Memory B cell (primary cell): ENCODE results near the gene ECHS1.

Source experiments
- ATAC-seq: fragments of 150-1000 bp; cut with Tn5 transposase; 2 replicates; pipeline ENCODE4 v1.10.0; 2021; ENCODE audit warnings: low read depth, mild to moderate bottlenecking, moderate library complexity
- DNase-seq, 2 donors: peaks; one replicate each; pipeline ENCODE4 v3.0.0; 2022; ENCODE audit warnings: low spot score in 2 of 2
- H3K27ac Mint-ChIP-seq: one replicate; pipeline ENCODE4 v1.8.0; 2022; ENCODE audit warnings: mild to moderate bottlenecking, moderate library complexity, mixed read lengths
- H3K27me3 Mint-ChIP-seq: one replicate; pipeline ENCODE4 v1.8.0; 2022; ENCODE audit warnings: mixed read lengths
- H3K36me3 Mint-ChIP-seq: one replicate; pipeline ENCODE4 v1.8.0; 2022; ENCODE audit warnings: mild to moderate bottlenecking, mixed read lengths
- H3K4me1 Mint-ChIP-seq: one replicate; pipeline ENCODE4 v1.8.0; 2022; ENCODE audit warnings: mixed read lengths
- H3K4me3 Mint-ChIP-seq: one replicate; pipeline ENCODE4 v1.8.0; 2022; ENCODE audit warnings: mild to moderate bottlenecking, moderate library complexity, mixed read lengths
- H3K9me3 Mint-ChIP-seq: one replicate; pipeline ENCODE4 v1.8.0; 2022; ENCODE audit warnings: mixed read lengths

The ECHS1 gene

DNA sequence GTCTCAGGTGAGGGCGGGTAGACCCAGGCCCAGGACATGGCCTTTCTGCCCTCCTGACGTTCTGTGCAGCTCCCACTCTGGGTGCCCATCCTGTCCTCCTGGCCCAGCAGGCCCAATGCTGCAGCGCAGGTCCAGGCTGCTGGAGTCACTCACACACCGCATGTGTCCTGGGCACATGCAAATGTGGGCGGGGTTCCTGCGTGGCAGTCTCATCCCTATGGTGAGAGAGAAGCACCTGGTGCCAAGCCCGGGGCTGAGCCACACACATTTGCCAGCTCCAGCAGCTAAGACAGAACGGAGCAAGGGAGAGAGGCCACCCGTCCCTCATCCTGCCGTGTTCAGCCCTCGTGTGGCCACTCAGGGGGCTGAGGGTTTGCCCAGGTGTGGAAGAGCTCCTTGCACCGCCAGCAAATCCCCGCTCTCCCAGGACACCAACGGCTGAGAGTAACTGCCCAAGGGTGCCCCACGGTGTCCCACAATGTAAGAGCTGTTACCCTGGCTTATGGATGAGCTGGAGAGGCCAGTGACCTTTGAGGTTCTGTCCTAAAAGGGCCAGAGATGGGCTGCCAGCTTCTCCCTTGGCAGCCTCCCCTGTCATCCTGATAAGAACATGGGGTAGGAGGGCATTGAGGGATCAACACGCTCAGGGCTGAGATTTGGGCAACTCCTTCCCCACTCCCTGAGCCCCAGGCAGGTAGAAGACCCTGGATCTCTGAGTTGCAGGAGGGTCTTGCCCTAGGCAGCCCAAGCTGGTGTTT, 19.8 kb downstream of the ECHS1 start:
- ATAC-seq (no peak), DNase-seq (no peak)
- Mint-ChIP-seq H3K9me3 (peaks cover 2% of the 10 kb centered on the region), H3K36me3 (no peaks in the 10 kb centered on the region), H3K27me3 (peaks cover 6% of the 10 kb centered on the region), H3K27ac (no peak overlapping the region), H3K4me1 (peaks cover 8% of the 10 kb centered on the region), H3K4me3 (no peak overlapping the region)

- ATAC-seq (no peak), DNase-seq (no peak)
- no peak overlapping the region for H3K4me3 Mint-ChIP-seq
- H3K27ac Mint-ChIP-seq: no peak overlapping the region
- peaks cover 2% of the 10 kb centered on the region for H3K9me3 Mint-ChIP-seq
- no peaks in the 10 kb centered on the region for H3K36me3 Mint-ChIP-seq
- H3K4me1 Mint-ChIP-seq: peaks cover 8% of the 10 kb centered on the region
- H3K27me3 Mint-ChIP-seq: peaks cover 6% of the 10 kb centered on the region
Observed at GRCh38 chr10:133351408-133352318, 21.5 kb downstream of the ECHS1 start.

DNA sequence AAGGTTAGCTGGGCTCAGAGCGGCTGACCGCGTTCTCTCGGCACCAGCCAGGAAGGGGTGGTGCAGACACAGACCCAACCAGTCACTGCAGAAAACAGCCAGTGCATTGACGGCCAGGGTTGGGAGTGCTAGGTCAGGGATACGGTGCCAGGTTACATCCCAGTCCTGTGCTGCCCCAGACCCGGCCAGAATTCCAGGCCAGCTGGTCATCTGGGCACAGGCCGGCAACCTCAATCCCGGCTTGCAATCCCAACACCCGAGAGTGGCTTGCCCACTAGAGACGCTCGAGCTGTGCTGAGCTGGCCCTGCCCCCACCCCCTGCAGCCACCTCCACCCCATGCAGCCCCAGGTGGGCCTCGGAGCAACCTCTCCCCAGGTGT, 22.2 kb downstream of the ECHS1 start:
- DNase-seq (no peak), ATAC-seq (no peak)
- Mint-ChIP-seq H3K4me3 (no peak overlapping the region), H3K27ac (no peak overlapping the region), H3K4me1 (peaks cover 9% of the 10 kb centered on the region), H3K36me3 (no peaks in the 10 kb centered on the region), H3K9me3 (peaks cover 2% of the 10 kb centered on the region), H3K27me3 (peaks cover 10% of the 10 kb centered on the region)

DNA sequence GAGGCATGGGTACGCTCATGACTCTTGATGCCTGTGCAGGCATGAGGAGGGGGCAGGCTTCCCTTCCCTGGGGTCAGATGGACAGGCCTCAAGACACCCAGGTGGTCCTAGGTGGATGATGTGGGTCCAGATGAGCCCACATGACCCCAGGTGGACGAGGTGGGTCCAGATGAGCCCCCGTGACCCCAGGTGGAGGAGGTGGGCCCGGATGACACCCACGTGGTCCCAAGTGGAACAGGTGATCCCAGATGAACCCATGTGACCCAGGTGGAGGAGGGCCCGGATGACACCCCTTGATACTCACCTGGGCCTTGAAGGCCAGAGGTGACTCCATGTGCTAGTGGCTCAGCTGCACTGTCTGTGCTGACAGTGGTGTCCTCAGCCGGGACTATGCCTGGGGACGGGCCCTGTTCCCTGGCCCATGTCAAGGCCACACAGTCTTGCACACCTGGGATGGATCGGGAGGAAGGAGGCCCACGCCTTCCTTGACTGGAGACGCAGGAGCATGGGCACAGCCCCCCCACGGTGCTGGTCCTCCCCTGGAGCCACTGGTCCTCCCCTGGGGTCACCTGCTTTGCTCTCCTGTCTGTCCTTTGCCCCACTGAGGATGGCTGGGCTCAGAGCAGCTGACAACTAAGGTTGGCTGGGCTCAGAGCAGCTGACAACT, 22.7 kb downstream of the ECHS1 start:
- Mint-ChIP-seq H3K36me3 (no peaks in the 10 kb centered on the region), H3K9me3 (peaks cover 2% of the 10 kb centered on the region), H3K4me3 (no peak overlapping the region), H3K27ac (no peak overlapping the region), H3K27me3 (peaks cover 15% of the 10 kb centered on the region), H3K4me1 (peaks cover 9% of the 10 kb centered on the region)
- DNase-seq (no peak), ATAC-seq (no peak)

GRCh38 chr10:133349577-133350011, 23.6 kb downstream of the ECHS1 start:
- Mint-ChIP-seq H3K27me3 (peaks cover 18% of the 10 kb centered on the region), H3K4me1 (peaks cover 9% of the 10 kb centered on the region), H3K36me3 (no peaks in the 10 kb centered on the region), H3K4me3 (no peak overlapping the region), H3K27ac (no peak overlapping the region), H3K9me3 (peaks cover 2% of the 10 kb centered on the region)
- ATAC-seq (no peak), DNase-seq (no peak)

- peaks cover 2% of the 10 kb centered on the region for H3K9me3 Mint-ChIP-seq
- DNase-seq (no peak), ATAC-seq (no peak)
- H3K4me1 Mint-ChIP-seq: peaks cover 9% of the 10 kb centered on the region
- H3K36me3 Mint-ChIP-seq: no peaks in the 10 kb centered on the region
- H3K4me3 Mint-ChIP-seq: no peak overlapping the region
- peaks cover 19% of the 10 kb centered on the region for H3K27me3 Mint-ChIP-seq
- peak overlapping the region; percentile 1 for H3K27ac Mint-ChIP-seq
Observed at GRCh38 chr10:133349160-133349568, 24.0 kb downstream of the ECHS1 start.

- H3K27ac Mint-ChIP-seq: no peak overlapping the region
- DNase-seq (no peak), ATAC-seq (no peak)
- H3K4me3 Mint-ChIP-seq: no peak overlapping the region
- peaks cover 19% of the 10 kb centered on the region for H3K27me3 Mint-ChIP-seq
- H3K4me1 Mint-ChIP-seq: peaks cover 9% of the 10 kb centered on the region
- H3K36me3 Mint-ChIP-seq: no peaks in the 10 kb centered on the region
- peaks cover 2% of the 10 kb centered on the region for H3K9me3 Mint-ChIP-seq
Observed at GRCh38 chr10:133347710-133348517, 25.2 kb downstream of the ECHS1 start.

DNA sequence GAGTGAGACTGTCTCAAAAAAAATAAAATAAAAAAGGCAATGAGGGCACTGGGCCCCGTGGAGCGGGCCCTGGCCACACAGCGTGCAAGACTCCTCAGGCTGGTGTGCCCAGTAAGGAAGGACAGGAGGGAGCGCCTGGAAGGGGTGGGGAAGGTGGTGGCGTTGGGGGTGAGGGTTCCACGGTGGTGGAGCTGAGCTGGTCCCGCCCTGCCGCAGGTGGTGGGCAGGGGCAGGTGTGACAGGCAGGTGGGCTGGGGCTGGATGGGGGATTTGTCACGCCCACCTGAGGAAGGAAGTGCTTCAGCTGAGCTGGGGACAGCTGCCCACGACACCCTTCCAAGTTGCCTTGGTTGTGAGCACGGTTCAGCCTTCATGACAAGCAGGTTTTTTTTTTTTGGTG, 26.7 kb downstream of the ECHS1 start:
- H3K4me3 Mint-ChIP-seq: no peak overlapping the region
- ATAC-seq: no peak
- H3K27ac Mint-ChIP-seq: no peak overlapping the region
- H3K27me3 Mint-ChIP-seq: peaks cover 25% of the 10 kb centered on the region
- no peaks in the 10 kb centered on the region for H3K36me3 Mint-ChIP-seq
- no peak for DNase-seq
- H3K4me1 Mint-ChIP-seq: peaks cover 9% of the 10 kb centered on the region
- H3K9me3 Mint-ChIP-seq: peaks cover 2% of the 10 kb centered on the region

DNA sequence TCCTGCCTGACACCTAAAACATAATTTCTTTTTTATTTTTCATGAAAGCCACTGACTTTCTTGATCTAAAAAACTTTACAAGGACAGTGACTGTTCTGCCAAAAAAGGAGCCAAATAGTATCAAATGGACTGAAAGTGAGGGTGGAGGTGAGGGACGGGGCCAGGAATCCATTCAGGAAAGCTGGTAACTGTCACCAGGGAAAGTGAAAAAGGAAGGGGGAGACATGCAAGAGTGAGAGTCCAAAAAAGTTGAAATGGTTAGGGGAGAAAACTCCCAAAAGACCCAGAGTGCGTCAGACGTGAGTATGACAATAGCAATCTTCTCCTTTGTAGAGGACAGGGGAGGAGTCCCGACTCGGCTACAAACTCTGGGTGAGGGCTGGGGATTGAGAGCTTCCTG, 28.9 kb downstream of the ECHS1 start:
- H3K27ac Mint-ChIP-seq: no peak overlapping the region
- ATAC-seq: no peak
- H3K36me3 Mint-ChIP-seq: no peaks in the 10 kb centered on the region
- H3K4me3 Mint-ChIP-seq: no peak overlapping the region
- no peak for DNase-seq
- H3K9me3 Mint-ChIP-seq: peaks cover 2% of the 10 kb centered on the region
- peaks cover 23% of the 10 kb centered on the region for H3K27me3 Mint-ChIP-seq
- H3K4me1 Mint-ChIP-seq: peaks cover 7% of the 10 kb centered on the region

DNA sequence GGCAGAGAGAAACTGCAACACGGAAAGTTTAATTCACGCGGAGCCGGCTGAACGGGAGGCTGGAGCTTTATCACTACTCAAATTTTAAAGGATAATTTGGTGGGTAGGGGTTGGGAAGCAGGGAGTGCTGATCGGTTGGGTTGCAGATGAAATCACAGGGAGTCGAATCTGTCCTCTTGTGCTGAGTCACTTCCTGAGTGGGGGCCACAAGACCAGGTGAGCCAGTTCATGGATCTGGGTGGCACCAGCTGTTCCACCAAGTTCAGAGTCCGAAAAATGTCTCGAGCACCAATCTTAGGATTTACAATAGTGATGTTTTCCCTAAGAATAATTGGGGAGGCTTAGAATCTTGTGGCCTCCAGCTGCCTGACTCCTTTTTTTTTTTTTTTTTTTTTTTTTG, 29.6 kb downstream of the ECHS1 start:
- Mint-ChIP-seq H3K27ac (no peak overlapping the region), H3K4me3 (no peak overlapping the region), H3K36me3 (no peaks in the 10 kb centered on the region), H3K27me3 (peaks cover 19% of the 10 kb centered on the region), H3K4me1 (peaks cover 3% of the 10 kb centered on the region), H3K9me3 (no peaks in the 10 kb centered on the region)
- DNase-seq (no peak), ATAC-seq (no peak)

- Mint-ChIP-seq H3K27me3 (peaks cover 19% of the 10 kb centered on the region), H3K4me1 (peaks cover 3% of the 10 kb centered on the region), H3K27ac (no peak overlapping the region), H3K36me3 (no peaks in the 10 kb centered on the region), H3K9me3 (no peaks in the 10 kb centered on the region), H3K4me3 (no peak overlapping the region)
- DNase-seq (no peak), ATAC-seq (no peak)
Observed at GRCh38 chr10:133342942-133343341, 30.2 kb downstream of the ECHS1 start.

DNA sequence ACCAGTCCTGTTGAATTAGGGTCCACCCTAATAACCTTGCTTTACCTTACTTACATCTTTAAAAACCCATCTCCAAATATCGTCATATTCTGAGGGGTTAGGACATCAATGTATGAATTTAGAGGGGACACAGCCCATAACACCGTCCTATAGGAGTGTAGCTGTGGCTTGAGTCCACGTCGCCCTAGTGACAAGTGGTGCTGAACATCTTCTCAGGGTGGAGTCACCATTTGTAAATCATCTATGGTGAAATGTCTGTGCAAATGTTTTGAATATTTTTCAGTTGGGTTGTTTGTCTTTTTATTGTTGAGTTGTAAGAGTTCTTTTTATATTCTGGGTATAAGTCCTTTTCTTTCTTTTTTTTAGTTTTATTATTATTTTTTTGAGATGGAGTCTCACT, 31.2 kb downstream of the ECHS1 start:
- H3K36me3 Mint-ChIP-seq: no peaks in the 10 kb centered on the region
- no peak overlapping the region for H3K4me3 Mint-ChIP-seq
- ATAC-seq (no peak), DNase-seq (no peak)
- peaks cover 3% of the 10 kb centered on the region for H3K4me1 Mint-ChIP-seq
- no peak overlapping the region for H3K27ac Mint-ChIP-seq
- H3K27me3 Mint-ChIP-seq: peaks cover 19% of the 10 kb centered on the region
- no peaks in the 10 kb centered on the region for H3K9me3 Mint-ChIP-seq

DNA sequence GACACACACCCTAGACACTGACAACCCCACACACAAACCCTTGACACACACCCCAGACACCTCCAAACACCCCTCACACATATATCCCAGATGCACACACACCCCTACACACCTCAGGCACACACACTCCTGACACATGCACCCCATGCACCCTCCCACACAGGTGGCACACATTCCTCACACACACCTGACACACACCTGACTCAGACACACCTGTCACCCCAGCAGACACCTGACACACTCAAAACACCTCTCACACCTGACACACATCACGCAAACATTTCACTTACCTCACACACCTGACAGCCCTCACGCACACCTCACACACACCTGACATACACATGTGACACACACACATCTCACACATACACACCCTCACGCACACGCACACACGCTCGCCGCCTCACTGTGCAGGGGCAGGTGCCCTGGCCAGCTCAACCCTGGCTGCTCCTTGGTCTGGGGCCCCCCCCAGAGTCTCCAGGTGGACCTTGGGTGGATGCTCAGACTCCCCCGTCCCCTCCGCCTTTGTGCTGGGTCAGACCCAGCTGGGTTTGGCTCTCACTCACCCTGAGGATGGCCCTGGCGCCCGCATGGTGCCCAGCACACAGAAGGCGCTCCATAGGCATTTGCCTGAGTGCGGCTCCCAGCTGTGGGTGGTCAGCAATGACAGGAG, 33.3 kb downstream of the ECHS1 start:
- ATAC-seq: no peak
- Mint-ChIP-seq H3K4me3 (no peak overlapping the region), H3K36me3 (no peaks in the 10 kb centered on the region), H3K9me3 (no peaks in the 10 kb centered on the region), H3K4me1 (peaks cover 3% of the 10 kb centered on the region), H3K27ac (no peak overlapping the region), H3K27me3 (peaks cover 8% of the 10 kb centered on the region)
- DNase-seq: no peak
